NCI-H2029 treated with DMSO at 0.1 percent for 48 hours (cell line): ENCODE measurements around the gene IFFO2.
A peak's percentile ranks its signal among the peaks of the same experiment; 100 is the strongest.

Source experiments
- DNase-seq: peaks from one replicate; lab custom pipeline; 2025; lab: John Stamatoyannopoulos, UW

The IFFO2 gene

GRCh38 chr1:18919197-18919905 is 37.1 kb downstream of the IFFO2 start:
- DNase-seq: no peak

GRCh38 chr1:18918417-18918816 is 38.1 kb downstream of the IFFO2 start:
- no peak for DNase-seq

GRCh38 chr1:18917071-18917799 is 39.2 kb downstream of the IFFO2 start:
- DNase-seq: no peak

- no peak for DNase-seq
These were observed 41.1 kb downstream of the IFFO2 start for GRCh38 chr1:18915341-18915740.

- no peak for DNase-seq
These were observed 43.2 kb downstream of the IFFO2 start for GRCh38 chr1:18913065-18913835.

GRCh38 chr1:18912550-18912949 is 43.9 kb downstream of the IFFO2 start:
- no peak for DNase-seq

- DNase-seq: no peak
These were observed 47.3 kb downstream of the IFFO2 start for GRCh38 chr1:18908911-18909771.

- no peak for DNase-seq
These were observed 48.3 kb downstream of the IFFO2 start for GRCh38 chr1:18907917-18908845.

GRCh38 chr1:18907021-18907916 is 49.2 kb downstream of the IFFO2 start:
- DNase-seq: peak; percentile 34

GRCh38 chr1:18903291-18903756 is 53.2 kb downstream of the IFFO2 start:
- no peak for DNase-seq

- peak; percentile 89 for DNase-seq
These were observed 53.8 kb downstream of the IFFO2 start, which contains the start of gene ALDH4A1 for GRCh38 chr1:18902523-18903290. Gene ALDH4A1 (minus strand): TSS chr1:18902555. CDS start chr1:18902523, 32 bp downstream.

GRCh38 chr1:18901952-18902522 is 54.4 kb downstream of the IFFO2 start:
- no peak for DNase-seq

GRCh38 chr1:18901147-18901951 is 55.1 kb downstream of the IFFO2 start:
- no peak for DNase-seq

GRCh38 chr1:18900303-18900841 is 56.1 kb downstream of the IFFO2 start:
- DNase-seq: no peak

- no peak for DNase-seq
These were observed 57.0 kb downstream of the IFFO2 start for GRCh38 chr1:18899363-18900049.

GRCh38 chr1:18898567-18898966 is 57.9 kb downstream of the IFFO2 start:
- DNase-seq: no peak

GRCh38 chr1:18895317-18895716 is 61.2 kb downstream of the IFFO2 start:
- DNase-seq: no peak
